DND-41 (cell line): ENCODE data around the gene PELI1.

Experiments
- ATAC-seq: fragments of 200-7000 bp; cut with Tn5 transposase; 3 replicates; pipeline ENCODE4 v1.9.1; 2021; ENCODE audit warnings: low read depth; ENCODE audit not compliant: insufficient read depth
- DNase-seq: peaks from one replicate; pipeline ENCODE4 v3.0.0-alpha.2; 2020
- H2AFZ ChIP-seq: 2 replicates; pipeline ENCODE4 v1.6.0; 2012; ENCODE audit warnings: low read depth, low read length
- H3K27ac ChIP-seq: 2 replicates; pipeline ENCODE4 v1.5.1; 2012; ENCODE audit warnings: low read length, inconsistent platforms
- H3K27me3 ChIP-seq: fragments of 200-600 bp; sonication (generic); 2 replicates; pipeline ENCODE4 v1.6.0; 2012; ENCODE audit warnings: low read length, mild to moderate bottlenecking, inconsistent platforms; ENCODE audit not compliant: insufficient read depth, poor library complexity
- H3K36me3 ChIP-seq: 2 replicates; pipeline ENCODE4 v1.5.1; 2012; ENCODE audit warnings: low read length, inconsistent platforms; ENCODE audit not compliant: insufficient read depth
- H3K4me1 ChIP-seq: 2 replicates; pipeline ENCODE4 v1.5.1; 2012; ENCODE audit warnings: mild to moderate bottlenecking, low read length; ENCODE audit not compliant: insufficient read depth
- H3K4me2 ChIP-seq: 2 replicates; pipeline ENCODE4 v1.6.0; 2012; ENCODE audit warnings: mild to moderate bottlenecking, moderate library complexity, low read length, inconsistent platforms; ENCODE audit not compliant: insufficient read depth
- H3K4me3 ChIP-seq, 2 experiments: fragments of 200-600 bp in 1 of 2; shearing (Covaris generic) in 1 of 2; 2 replicates each; pipeline ENCODE4 v1.5.1; 2012 to 2016; ENCODE audit warnings: inconsistent platforms in 2 of 2, low read length in 2 of 2, mild to moderate bottlenecking in 2 of 2, low read depth in 1 of 2, moderate library complexity in 1 of 2
- H3K79me2 ChIP-seq: 2 replicates; pipeline ENCODE4 v1.6.0; 2012; ENCODE audit warnings: low read length, inconsistent platforms; ENCODE audit not compliant: insufficient read depth
- H3K9ac ChIP-seq: 2 replicates; pipeline ENCODE4 v1.6.0; 2012; ENCODE audit warnings: low read depth, mild to moderate bottlenecking, inconsistent platforms, low read length, moderate library complexity
- H3K9me3 ChIP-seq: 2 replicates; pipeline ENCODE4 v1.5.1; 2012; ENCODE audit warnings: low read length, moderate library complexity, mild to moderate bottlenecking, inconsistent platforms; ENCODE audit not compliant: insufficient read depth, severe bottlenecking
- H4K20me1 ChIP-seq: 2 replicates; pipeline ENCODE4 v1.6.0; 2012; ENCODE audit warnings: low read length; ENCODE audit not compliant: insufficient read depth
- EZH2 ChIP-seq: IDR thresholded peaks from 3 replicates; pipeline ENCODE4 v1.6.1; 2012; ENCODE audit warnings: borderline replicate concordance, low read depth, mild to moderate bottlenecking, moderate library complexity, low read length, inconsistent platforms; ENCODE audit not compliant: severe bottlenecking
- TF ChIP-seq, protein P1 (sequence below): IDR thresholded peaks from 2 replicates; pipeline ENCODE4 v1.5.1; 2012; ENCODE audit warnings: borderline replicate concordance, low read length, moderate library complexity, mild to moderate bottlenecking; ENCODE audit not compliant: poor library complexity, severe bottlenecking; ENCODE audit errors: extremely low read depth

PELI1 gene

DNA sequence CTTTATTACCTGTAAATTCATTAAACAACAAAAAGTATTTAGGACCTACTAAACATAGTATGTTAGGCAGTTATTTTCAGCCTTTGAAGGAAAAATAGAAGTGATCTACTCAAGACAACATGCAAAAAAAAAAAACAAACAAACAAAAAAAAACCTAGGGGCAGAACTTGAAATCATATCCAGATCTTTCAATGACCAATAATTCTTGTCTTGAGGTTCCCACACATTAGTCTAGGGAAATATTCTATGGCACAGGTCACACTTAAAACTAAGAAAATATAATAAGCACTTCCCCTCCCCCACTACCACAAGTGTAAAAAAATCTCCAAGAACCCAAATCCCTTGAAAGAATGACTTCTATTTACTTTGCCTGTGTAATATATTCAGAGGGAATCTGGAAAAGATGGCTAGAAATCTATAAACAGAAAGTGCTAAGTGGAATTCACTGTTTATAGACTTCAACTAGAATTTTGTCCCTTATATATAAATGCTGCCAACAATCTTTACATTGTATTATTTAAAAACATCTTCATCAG lies 3.5 kb downstream of the PELI1 start:
- Histone ChIP-seq H4K20me1 (peaks cover 3% of the 10 kb centered on the region; the same call in 1 of the 2 replicates), H3K36me3 (no peaks in the 10 kb centered on the region), H3K9me3 (no peaks in the 10 kb centered on the region), H3K4me2 (no peak overlapping the region), H3K9ac (no peak overlapping the region), H3K4me3 (no peak overlapping the region), H3K27ac (no peak overlapping the region), H3K4me1 (peaks cover 36% of the 10 kb centered on the region), H3K27me3 (no peaks in the 10 kb centered on the region), H2AFZ (no peak overlapping the region), H3K79me2 (peaks cover 21% of the 10 kb centered on the region)
- DNase-seq = no peak
- no peak for ATAC-seq
- TF ChIP-seq, protein P1, sequence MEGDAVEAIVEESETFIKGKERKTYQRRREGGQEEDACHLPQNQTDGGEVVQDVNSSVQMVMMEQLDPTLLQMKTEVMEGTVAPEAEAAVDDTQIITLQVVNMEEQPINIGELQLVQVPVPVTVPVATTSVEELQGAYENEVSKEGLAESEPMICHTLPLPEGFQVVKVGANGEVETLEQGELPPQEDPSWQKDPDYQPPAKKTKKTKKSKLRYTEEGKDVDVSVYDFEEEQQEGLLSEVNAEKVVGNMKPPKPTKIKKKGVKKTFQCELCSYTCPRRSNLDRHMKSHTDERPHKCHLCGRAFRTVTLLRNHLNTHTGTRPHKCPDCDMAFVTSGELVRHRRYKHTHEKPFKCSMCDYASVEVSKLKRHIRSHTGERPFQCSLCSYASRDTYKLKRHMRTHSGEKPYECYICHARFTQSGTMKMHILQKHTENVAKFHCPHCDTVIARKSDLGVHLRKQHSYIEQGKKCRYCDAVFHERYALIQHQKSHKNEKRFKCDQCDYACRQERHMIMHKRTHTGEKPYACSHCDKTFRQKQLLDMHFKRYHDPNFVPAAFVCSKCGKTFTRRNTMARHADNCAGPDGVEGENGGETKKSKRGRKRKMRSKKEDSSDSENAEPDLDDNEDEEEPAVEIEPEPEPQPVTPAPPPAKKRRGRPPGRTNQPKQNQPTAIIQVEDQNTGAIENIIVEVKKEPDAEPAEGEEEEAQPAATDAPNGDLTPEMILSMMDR = no peak
- TF ChIP-seq EZH2 = no peak

DNA sequence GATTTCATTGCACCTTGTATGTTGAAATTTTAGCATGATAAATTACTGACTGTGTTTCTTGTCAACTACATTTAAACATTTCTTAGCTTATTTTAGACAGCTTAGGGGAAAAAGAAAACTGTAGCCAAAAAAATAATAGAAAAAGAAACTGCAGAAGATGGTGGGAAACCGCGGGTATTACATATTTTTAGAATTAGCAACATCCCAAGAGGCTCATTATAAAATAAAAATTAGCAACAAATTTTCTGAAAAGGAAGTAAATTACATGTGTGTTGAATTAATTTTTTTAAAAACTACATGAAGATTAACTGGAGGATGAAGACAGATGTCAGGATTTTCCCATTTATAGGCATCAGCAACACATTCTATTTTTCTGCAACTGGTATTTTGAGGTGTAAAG lies 4.3 kb downstream of the PELI1 start:
- Histone ChIP-seq H3K4me3 (no peak overlapping the region), H3K4me1 (peaks cover 36% of the 10 kb centered on the region), H4K20me1 (peaks cover 3% of the 10 kb centered on the region; the same call in 1 of the 2 replicates), H3K36me3 (no peaks in the 10 kb centered on the region), H2AFZ (no peak overlapping the region), H3K4me2 (no peak overlapping the region), H3K27me3 (no peaks in the 10 kb centered on the region), H3K9me3 (no peaks in the 10 kb centered on the region), H3K27ac (no peak overlapping the region), H3K79me2 (peaks cover 21% of the 10 kb centered on the region), H3K9ac (no peak overlapping the region)
- no peak for TF ChIP-seq EZH2
- TF ChIP-seq, protein P1 = no peak
- no peak for ATAC-seq
- DNase-seq = no peak

DNA sequence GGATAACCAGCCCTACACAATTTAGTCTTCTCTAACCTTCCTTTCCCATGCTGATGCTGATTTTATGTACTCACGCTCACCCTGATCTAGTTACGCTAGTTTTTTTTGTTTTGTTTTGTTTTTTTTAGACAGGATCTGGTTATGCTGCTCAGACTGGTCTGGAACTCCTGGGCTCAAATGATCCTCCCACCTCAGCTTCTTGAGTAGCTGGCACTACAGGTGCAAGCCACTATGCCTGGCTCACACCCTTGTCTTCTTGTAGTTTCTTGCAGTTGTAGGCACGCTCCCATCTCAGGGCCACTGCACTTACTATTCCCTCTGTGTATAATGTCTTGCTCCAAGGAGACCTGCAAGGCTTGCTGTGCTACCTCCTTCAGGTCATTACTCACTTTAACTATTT lies 6.2 kb downstream of the PELI1 start:
- no peaks in the 10 kb centered on the region for H3K27me3 ChIP-seq
- no peak overlapping the region for H3K4me2 ChIP-seq
- DNase-seq (no peak), ATAC-seq (no peak)
- no peak overlapping the region for H3K4me3 ChIP-seq
- no peaks in the 10 kb centered on the region for H3K9me3 ChIP-seq
- H2AFZ ChIP-seq = no peak overlapping the region
- no peak overlapping the region for H3K27ac ChIP-seq
- H4K20me1 ChIP-seq = peaks cover 3% of the 10 kb centered on the region; the same call in 1 of the 2 replicates
- peaks cover 21% of the 10 kb centered on the region for H3K79me2 ChIP-seq
- TF ChIP-seq, protein P1 = no peak
- no peak for TF ChIP-seq EZH2
- no peaks in the 10 kb centered on the region for H3K36me3 ChIP-seq
- peaks cover 35% of the 10 kb centered on the region for H3K4me1 ChIP-seq
- H3K9ac ChIP-seq = no peak overlapping the region

DNA sequence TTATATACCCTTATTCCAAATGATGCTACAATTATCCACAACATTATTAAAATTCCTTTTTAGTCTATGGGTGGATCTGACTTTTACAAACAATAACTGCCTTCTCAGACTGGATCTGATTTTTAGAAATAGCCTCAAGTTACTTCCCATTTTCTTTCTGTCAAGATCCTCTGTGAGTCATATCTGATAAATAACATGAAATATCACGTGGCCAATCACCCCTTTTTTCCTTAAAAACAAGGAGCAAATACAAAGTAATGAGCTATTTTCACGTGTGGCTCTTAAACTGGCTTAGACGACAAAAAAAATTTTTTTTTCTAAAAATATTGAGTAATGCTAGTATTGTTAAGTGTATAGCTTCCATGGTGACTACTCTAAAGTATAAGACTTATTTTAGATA lies 6.7 kb downstream of the PELI1 start:
- H3K4me1 ChIP-seq = peaks cover 31% of the 10 kb centered on the region
- no peaks in the 10 kb centered on the region for H3K27me3 ChIP-seq
- H3K36me3 ChIP-seq = no peaks in the 10 kb centered on the region
- peaks cover 23% of the 10 kb centered on the region for H3K79me2 ChIP-seq
- H3K9ac ChIP-seq = no peak overlapping the region
- no peak overlapping the region for H3K4me3 ChIP-seq
- ATAC-seq (no peak), DNase-seq (no peak)
- no peak overlapping the region for H3K27ac ChIP-seq
- no peaks in the 10 kb centered on the region for H3K9me3 ChIP-seq
- H2AFZ ChIP-seq = no peak overlapping the region
- H3K4me2 ChIP-seq = no peak overlapping the region
- TF ChIP-seq, protein P1 = no peak
- TF ChIP-seq EZH2 = no peak
- peaks cover 3% of the 10 kb centered on the region; the same call in 1 of the 2 replicates for H4K20me1 ChIP-seq
